GM12878 (cell line): ENCODE data around the gene MAN2A2. TPM values are rescaled to one million over a fixed set of nuclear protein-coding genes. Genes with fewer than 3 reads are reported as not detected.

Experiments
- CHD1 ChIP-seq: IDR thresholded peaks from 2 replicates; pipeline ENCODE4 v1.6.1; 2012; ENCODE audit warnings: low read depth, low read length, improper control_type of control experiment
- CHD2 ChIP-seq: IDR thresholded peaks from 2 replicates; pipeline ENCODE4 v1.6.1; 2011; ENCODE audit warnings: low read depth, low read length, improper control_type of control experiment, borderline replicate concordance
- DPF2 ChIP-seq: fragments of 450-650 bp; IDR thresholded peaks from 2 replicates; pipeline ENCODE4 v1.6.1; 2017; ENCODE audit warnings: mild to moderate bottlenecking
- ESRRA ChIP-seq: IDR thresholded peaks from 2 replicates; pipeline ENCODE4 v1.6.1; 2012; ENCODE audit warnings: mild to moderate bottlenecking, low read length, improper control_type of control experiment
- IKZF1 ChIP-seq: fragments of 450-650 bp; conservative IDR thresholded peaks from 2 replicates; pipeline ENCODE4 v1.6.1; 2017; ENCODE audit warnings: antibody characterized with exemption, mild to moderate bottlenecking
- KLF5 ChIP-seq: fragments of 450-650 bp; IDR thresholded peaks from 2 replicates; pipeline ENCODE4 v1.6.1; 2014; ENCODE audit warnings: mild to moderate bottlenecking; ENCODE audit not compliant: partially characterized antibody
- MTA2 ChIP-seq: fragments of 450-650 bp; IDR thresholded peaks from 2 replicates; pipeline ENCODE4 v1.6.1; 2016; ENCODE audit warnings: low read depth, mild to moderate bottlenecking, moderate library complexity
- MXI1 ChIP-seq: fragments of 150-350 bp; IDR thresholded peaks from 2 replicates; pipeline ENCODE4 v1.6.1; 2011; ENCODE audit warnings: low read depth, mild to moderate bottlenecking, inconsistent platforms, low read length, improper control_type of control experiment
- NFIC ChIP-seq: IDR thresholded peaks from 2 replicates; pipeline ENCODE4 v1.6.1; 2012; ENCODE audit warnings: low read depth, mild to moderate bottlenecking, inconsistent platforms, low read length, moderate library complexity
- NFYA ChIP-seq: IDR thresholded peaks from 2 replicates; pipeline ENCODE4 v1.6.1; 2011; ENCODE audit warnings: low read depth, mild to moderate bottlenecking, low read length, improper control_type of control experiment, borderline replicate concordance
- NR2C2 ChIP-seq: IDR thresholded peaks from 2 replicates; pipeline ENCODE4 v1.6.1; 2011; ENCODE audit warnings: borderline replicate concordance, low read depth; ENCODE audit not compliant: control insufficient read depth, insufficient read length
- NRF1 ChIP-seq: conservative IDR thresholded peaks from 2 replicates; pipeline ENCODE4 v1.6.1; 2011; ENCODE audit warnings: mild to moderate bottlenecking, low read depth, low read length, improper control_type of control experiment
- POLR2A ChIP-seq: IDR thresholded peaks from 2 replicates; pipeline ENCODE4 v1.6.1; 2011; ENCODE audit warnings: low read depth, mild to moderate bottlenecking, low read length
- RB1 ChIP-seq: fragments of 450-650 bp; formaldehyde crosslinking; IDR thresholded peaks from 2 replicates; pipeline ENCODE4 v1.6.1; 2017; ENCODE audit warnings: mild to moderate bottlenecking, borderline replicate concordance
- RBBP5 ChIP-seq: fragments of 200-600 bp; sonication (generic); conservative IDR thresholded peaks from 2 replicates; pipeline ENCODE4 v1.6.1; 2016
- SRF ChIP-seq, 2 experiments: IDR thresholded peaks; 2 replicates each; pipeline ENCODE4 v1.6.1; 2011; ENCODE audit warnings: low read depth in 2 of 2, low read length in 2 of 2, mild to moderate bottlenecking in 1 of 2, moderate library complexity in 1 of 2
- STAT3 ChIP-seq: IDR thresholded peaks from 2 replicates; pipeline ENCODE4 v1.6.1; 2011; ENCODE audit warnings: low read depth, low read length, improper control_type of control experiment
- TCF12 ChIP-seq: IDR thresholded peaks from 2 replicates; pipeline ENCODE4 v1.6.1; 2011; ENCODE audit warnings: low read depth, mild to moderate bottlenecking, low read length
- WRNIP1 ChIP-seq: IDR thresholded peaks from 2 replicates; pipeline ENCODE4 v1.6.1; 2011; ENCODE audit warnings: low read depth, low read length, improper control_type of control experiment, borderline replicate concordance
- YY1 ChIP-seq: IDR thresholded peaks from 2 replicates; pipeline ENCODE4 v1.6.1; 2011; ENCODE audit warnings: low read depth, mild to moderate bottlenecking, low read length
- ZBED1 ChIP-seq: IDR thresholded peaks from 2 replicates; pipeline ENCODE4 v1.6.1; 2016; ENCODE audit warnings: borderline replicate concordance
- ZNF207 ChIP-seq: fragments of 450-650 bp; IDR thresholded peaks from 2 replicates; pipeline ENCODE4 v1.6.1; 2014; ENCODE audit warnings: antibody characterized with exemption, mild to moderate bottlenecking, borderline replicate concordance
- ZNF217 ChIP-seq: fragments of 450-650 bp; IDR thresholded peaks from 2 replicates; pipeline ENCODE4 v1.6.1; 2017; ENCODE audit warnings: antibody characterized with exemption, mild to moderate bottlenecking
- polyA plus RNA-seq, 11 experiments: library from polyadenylated mRNA; depleted of rRNA in 4 of 11; unstranded in 6 of 11; stranded (reverse) in 5 of 11; fragments of >200 nt; fragmentation: Nextera tagmentation in 4 of 11; fragmentation: Illumina TruSeq in 1 of 11; extraction: Ambion mirVana in 4 of 11; extraction: Trizol in 1 of 11; gene quantifications; 1 replicate in 1 of 11; 2 replicates in 10 of 11; pipeline versions ENCODE4 v1.2.1 to v1.2.3, GENCODE V29; 2011 to 2016; ENCODE audit warnings: inconsistent platforms in 2 of 11, missing spikeins in 2 of 11, low read depth in 1 of 11
- total RNA-seq, 4 experiments: library from RNA; depleted of rRNA in 3 of 4; stranded (reverse); fragments of >200 nt in 3 of 4; fragmentation: Illumina TruSeq in 1 of 4; extraction: Trizol in 1 of 4; gene quantifications; 2 replicates each; pipeline versions ENCODE4 v1.2.1 to v1.2.3, GENCODE V29; 2013 to 2021
- TF ChIP-seq, protein P1 (sequence below): fragments of 450-650 bp; IDR thresholded peaks from 2 replicates; pipeline ENCODE4 v1.6.1; 2017; ENCODE audit warnings: mild to moderate bottlenecking, low read depth, inconsistent platforms; ENCODE audit not compliant: poor library complexity, severe bottlenecking
- TF ChIP-seq, protein P2 (sequence below): IDR thresholded peaks from 2 replicates; pipeline ENCODE4 v1.6.1; 2011; ENCODE audit warnings: mild to moderate bottlenecking, low read depth, low read length, moderate library complexity; ENCODE audit not compliant: insufficient replicate concordance
- TF ChIP-seq, protein P3 (sequence below): IDR thresholded peaks from 2 replicates; pipeline ENCODE4 v1.6.1; 2012; ENCODE audit warnings: low read depth, low read length, improper control_type of control experiment
- TF ChIP-seq, protein P4 (sequence below): fragments of 450-650 bp; IDR thresholded peaks from 2 replicates; pipeline ENCODE4 v1.6.1; 2016; ENCODE audit warnings: mild to moderate bottlenecking

Gene MAN2A2
- total and polyA plus RNA-seq, 10 of the 15 experiments (the other 5 are each of a cell fraction or from before 2014, with no cell fraction given): 4.2 to 79.4 (median 23.2) TPM

DNA sequence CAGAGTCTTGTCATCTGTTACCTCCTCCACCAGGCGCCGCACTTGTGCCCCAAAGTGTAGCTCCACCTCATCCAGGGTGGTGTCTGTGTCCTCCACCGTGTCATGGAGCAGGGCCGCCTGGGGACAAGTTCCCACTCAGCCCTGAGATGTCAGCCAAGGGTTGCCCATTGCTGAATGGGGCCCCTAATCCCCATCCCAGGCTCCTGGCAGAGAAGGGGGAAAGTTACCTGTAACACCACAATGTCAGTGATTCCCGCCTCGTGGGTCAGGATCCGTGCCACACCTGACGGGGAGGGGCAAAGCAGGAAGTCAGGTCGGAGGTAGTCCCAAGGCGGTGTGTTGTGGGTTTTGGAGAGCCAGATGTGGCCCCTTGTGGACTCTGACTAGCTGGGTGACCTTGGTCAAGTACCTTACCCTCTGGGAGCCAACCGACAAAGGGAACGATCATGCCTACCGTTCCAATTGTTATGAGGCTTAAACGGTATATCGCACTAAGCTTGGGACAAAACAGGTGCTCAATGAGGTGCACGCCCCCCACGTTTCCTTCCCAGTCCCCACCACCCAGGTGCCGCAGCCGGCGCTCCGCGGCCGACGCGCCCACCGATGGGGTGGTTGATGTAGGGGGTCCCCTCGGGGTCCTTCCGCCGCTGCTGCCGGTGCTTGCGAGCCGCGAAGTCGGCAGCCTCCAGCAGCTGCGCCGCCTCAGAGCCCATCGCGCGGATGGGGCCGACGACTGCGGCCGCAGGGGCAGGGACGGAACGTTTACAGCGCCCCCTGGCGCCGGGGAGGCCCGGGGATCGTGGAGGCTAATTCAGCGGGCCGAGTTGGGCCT, 28.9 kb downstream of the MAN2A2 start, which contains the start of gene HDDC3 (continued):
- TF ChIP-seq, protein P1, sequence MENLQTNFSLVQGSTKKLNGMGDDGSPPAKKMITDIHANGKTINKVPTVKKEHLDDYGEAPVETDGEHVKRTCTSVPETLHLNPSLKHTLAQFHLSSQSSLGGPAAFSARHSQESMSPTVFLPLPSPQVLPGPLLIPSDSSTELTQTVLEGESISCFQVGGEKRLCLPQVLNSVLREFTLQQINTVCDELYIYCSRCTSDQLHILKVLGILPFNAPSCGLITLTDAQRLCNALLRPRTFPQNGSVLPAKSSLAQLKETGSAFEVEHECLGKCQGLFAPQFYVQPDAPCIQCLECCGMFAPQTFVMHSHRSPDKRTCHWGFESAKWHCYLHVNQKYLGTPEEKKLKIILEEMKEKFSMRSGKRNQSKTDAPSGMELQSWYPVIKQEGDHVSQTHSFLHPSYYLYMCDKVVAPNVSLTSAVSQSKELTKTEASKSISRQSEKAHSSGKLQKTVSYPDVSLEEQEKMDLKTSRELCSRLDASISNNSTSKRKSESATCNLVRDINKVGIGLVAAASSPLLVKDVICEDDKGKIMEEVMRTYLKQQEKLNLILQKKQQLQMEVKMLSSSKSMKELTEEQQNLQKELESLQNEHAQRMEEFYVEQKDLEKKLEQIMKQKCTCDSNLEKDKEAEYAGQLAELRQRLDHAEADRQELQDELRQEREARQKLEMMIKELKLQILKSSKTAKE: peak; percentile 66
- no peak for TF ChIP-seq RBBP5
- TF ChIP-seq CHD2: peak; percentile 56; the same call in 1 of the 2 replicates
- TF ChIP-seq NR2C2: no peak
- peak; percentile 90; the same call in 1 of the 2 replicates for TF ChIP-seq TCF12
- peak; percentile 8; the same call in 1 of the 2 replicates for TF ChIP-seq MTA2
- TF ChIP-seq ZNF217: no peak
- no peak for TF ChIP-seq NFIC
- no peak for TF ChIP-seq ZNF207
- peak; percentile 85 for TF ChIP-seq DPF2
- TF ChIP-seq NRF1: 0 out of 2 replicates have a peak, but pooled peaks have one; percentile 10
- peak; percentile 25 for TF ChIP-seq KLF5
- peak; percentile 67 for TF ChIP-seq IKZF1
- TF ChIP-seq, protein P2, sequence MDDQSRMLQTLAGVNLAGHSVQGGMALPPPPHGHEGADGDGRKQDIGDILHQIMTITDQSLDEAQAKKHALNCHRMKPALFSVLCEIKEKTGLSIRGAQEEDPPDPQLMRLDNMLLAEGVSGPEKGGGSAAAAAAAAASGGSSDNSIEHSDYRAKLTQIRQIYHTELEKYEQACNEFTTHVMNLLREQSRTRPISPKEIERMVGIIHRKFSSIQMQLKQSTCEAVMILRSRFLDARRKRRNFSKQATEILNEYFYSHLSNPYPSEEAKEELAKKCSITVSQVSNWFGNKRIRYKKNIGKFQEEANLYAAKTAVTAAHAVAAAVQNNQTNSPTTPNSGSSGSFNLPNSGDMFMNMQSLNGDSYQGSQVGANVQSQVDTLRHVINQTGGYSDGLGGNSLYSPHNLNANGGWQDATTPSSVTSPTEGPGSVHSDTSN: peak; percentile 42
- TF ChIP-seq NFYA: no peak
- TF ChIP-seq POLR2A: peak; percentile 86
- TF ChIP-seq, protein P3, sequence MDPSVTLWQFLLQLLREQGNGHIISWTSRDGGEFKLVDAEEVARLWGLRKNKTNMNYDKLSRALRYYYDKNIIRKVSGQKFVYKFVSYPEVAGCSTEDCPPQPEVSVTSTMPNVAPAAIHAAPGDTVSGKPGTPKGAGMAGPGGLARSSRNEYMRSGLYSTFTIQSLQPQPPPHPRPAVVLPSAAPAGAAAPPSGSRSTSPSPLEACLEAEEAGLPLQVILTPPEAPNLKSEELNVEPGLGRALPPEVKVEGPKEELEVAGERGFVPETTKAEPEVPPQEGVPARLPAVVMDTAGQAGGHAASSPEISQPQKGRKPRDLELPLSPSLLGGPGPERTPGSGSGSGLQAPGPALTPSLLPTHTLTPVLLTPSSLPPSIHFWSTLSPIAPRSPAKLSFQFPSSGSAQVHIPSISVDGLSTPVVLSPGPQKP: no peak
- TF ChIP-seq ESRRA: 0 out of 2 replicates have a peak, but pooled peaks have one; percentile 49
- peak; percentile 64; the same call in 1 of the 2 replicates for TF ChIP-seq RB1
- no peak for TF ChIP-seq ZBED1
- TF ChIP-seq, protein P4, sequence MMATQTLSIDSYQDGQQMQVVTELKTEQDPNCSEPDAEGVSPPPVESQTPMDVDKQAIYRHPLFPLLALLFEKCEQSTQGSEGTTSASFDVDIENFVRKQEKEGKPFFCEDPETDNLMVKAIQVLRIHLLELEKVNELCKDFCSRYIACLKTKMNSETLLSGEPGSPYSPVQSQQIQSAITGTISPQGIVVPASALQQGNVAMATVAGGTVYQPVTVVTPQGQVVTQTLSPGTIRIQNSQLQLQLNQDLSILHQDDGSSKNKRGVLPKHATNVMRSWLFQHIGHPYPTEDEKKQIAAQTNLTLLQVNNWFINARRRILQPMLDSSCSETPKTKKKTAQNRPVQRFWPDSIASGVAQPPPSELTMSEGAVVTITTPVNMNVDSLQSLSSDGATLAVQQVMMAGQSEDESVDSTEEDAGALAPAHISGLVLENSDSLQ: no peak
- TF ChIP-seq SRF (IDR thresholded peaks at IDR 0.05; ENCODE audit: low read depth in 2 of 2, low read length in 2 of 2): 0 out of 4 replicates have a peak, but pooled peaks of 1 of the 2 experiments have one; percentile 24
- TF ChIP-seq CHD1: no peak; the same call in 1 of the 2 replicates
- peak; percentile 89 for TF ChIP-seq MXI1
- TF ChIP-seq STAT3: no peak
- TF ChIP-seq YY1: peak; percentile 90
- TF ChIP-seq WRNIP1: no peak; the same call in 1 of the 2 replicates
